AG08395 (cell line): Measurements from ENCODE around the gene CCDC192.
"Not testable (repeated sequence)": the region's sequence is repeated elsewhere in the genome, so short reads cannot be mapped to it uniquely, and the experiment has no call there.

Experiments
- DNase-seq: peaks from one replicate; pipeline ENCODE4 v3.0.0; 2012; ENCODE audit warnings: mixed read lengths, low spot score

CCDC192 gene

GRCh38 chr5:127762412-127762811 lies 59.2 kb downstream of the CCDC192 start:
- DNase-seq, result no peak

- DNase-seq, result no peak
Observed at GRCh38 chr5:127766676-127767335, 63.6 kb downstream of the CCDC192 start.

DNA sequence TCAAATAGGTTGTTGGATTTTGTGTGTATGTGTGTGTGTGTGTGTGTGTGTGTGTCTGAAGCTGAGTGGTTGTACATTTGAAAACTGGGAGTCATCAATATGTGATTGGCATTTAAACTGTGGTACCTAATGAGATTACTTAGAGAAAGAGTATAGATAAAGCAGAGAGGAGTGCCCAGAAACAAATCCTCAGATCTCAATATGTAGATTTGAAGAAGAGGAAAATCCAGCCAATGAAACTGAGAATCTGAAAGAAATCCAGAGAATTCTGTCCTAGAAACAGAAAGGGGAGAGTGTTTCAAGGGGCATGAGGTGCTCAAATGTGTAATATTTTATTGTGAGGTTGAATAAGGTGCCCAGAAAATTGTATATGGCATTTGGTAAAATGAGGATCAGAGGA lies 66.2 kb downstream of the CCDC192 start:
- no peak for DNase-seq

DNA sequence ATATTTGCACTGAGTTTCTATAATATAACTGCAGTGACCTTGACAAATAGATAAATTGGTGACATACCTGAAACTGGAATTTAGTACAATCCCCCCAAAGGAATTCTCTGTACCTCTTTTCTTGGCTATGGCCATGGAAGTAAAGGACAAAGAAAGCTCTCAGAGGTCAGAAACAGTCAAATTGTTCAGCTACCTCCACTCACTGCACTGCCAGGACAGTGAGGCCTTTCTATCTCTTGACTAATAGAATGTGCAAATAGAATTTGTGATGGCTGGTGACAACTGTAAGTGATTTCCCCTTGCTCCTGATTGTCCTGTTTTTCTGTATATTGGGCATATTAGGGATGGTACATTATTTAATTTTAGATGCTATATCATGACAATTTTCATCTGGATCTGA lies 67.1 kb downstream of the CCDC192 start:
- DNase-seq, result no peak

GRCh38 chr5:127772531-127772930 lies 69.3 kb downstream of the CCDC192 start:
- DNase-seq, result no peak

- no peak for DNase-seq
Observed at GRCh38 chr5:127774221-127774620, 71.0 kb downstream of the CCDC192 start.

GRCh38 chr5:127776477-127776876 lies 73.3 kb downstream of the CCDC192 start:
- DNase-seq, result no peak

- no peak for DNase-seq
Observed at GRCh38 chr5:127777957-127778356, 74.8 kb downstream of the CCDC192 start.

GRCh38 chr5:127782450-127782849 lies 79.3 kb downstream of the CCDC192 start:
- not testable (repeated sequence) for DNase-seq

DNA sequence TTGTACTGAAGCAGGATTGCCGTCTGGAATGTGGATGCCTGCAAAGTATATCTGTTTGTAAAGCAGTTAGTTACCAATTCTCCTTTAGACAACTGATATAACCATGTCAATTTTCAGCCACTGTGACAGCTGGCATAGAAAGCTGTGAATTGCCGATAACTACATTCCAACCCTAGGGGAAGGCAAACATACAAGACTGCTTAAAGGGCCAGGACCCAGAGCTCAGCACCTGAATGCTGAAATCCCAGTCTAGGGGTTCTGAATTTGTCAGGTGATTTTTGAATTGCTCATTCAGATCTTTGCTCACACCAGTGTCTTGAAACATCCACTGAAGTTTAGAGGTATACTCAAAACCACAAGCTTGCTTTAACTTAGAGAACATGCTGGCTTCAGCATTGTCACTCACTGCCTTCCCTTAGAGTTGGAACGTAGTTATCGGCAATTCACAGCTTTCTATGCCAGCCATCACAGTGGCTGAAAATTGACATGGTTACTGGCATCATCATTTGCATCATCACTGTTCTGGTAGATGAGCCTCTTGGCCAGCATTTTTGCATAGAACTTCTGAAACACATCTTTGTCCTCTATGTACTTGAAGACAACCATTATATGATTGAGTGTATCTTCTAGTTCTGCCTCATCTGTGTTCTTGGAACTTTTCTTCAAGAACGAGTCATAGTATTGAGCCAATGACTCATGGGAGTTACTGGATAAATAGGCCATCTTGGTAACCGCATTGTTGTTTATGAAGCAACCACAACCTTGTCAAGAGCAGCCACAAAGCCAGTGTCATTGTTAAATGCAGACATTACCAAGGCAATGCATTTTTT lies 82.1 kb downstream of the CCDC192 start:
- peak; percentile 81 for DNase-seq

DNA sequence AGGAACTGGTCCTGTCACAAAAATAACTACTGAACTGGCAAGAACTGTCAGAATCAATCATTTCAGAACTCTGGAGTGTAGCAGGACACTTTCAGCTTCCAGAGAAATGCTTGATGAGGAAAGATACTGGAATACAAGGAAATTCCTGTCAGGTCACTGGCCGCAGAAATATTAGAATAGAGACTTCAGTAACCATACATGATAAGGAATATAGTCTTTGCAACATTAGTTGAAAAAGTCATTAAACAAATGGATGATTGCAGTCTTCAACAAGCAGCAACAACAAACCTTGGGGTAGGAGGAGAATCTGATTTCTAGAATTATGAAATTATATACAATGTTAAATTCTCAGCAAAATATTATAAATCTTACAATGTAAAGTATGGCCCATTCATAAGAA lies 88.2 kb downstream of the CCDC192 start:
- no peak for DNase-seq

- not testable (repeated sequence) for DNase-seq
Observed at GRCh38 chr5:127791908-127792307, 88.7 kb downstream of the CCDC192 start.

DNA sequence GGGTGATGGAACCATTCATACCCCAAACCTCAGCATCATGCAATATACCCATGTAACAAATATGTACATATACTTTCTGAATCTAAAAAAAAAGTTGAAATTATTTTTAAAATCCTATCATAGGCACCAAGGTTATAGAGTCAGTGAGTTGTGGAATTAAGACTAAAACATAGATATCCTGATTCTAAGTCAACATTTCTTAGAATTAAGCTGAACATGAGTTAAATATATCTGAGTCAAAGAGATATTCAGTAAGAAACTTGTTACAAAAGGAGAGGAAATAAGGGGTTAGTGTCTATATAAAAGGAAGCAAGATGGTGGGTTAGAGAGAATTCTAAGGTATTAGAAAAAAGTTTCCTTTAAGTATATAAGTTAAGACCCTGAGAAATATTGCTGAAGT lies 89.9 kb downstream of the CCDC192 start:
- DNase-seq, result no peak

- DNase-seq, result no peak
Observed at GRCh38 chr5:127793879-127794278, 90.7 kb downstream of the CCDC192 start.

DNA sequence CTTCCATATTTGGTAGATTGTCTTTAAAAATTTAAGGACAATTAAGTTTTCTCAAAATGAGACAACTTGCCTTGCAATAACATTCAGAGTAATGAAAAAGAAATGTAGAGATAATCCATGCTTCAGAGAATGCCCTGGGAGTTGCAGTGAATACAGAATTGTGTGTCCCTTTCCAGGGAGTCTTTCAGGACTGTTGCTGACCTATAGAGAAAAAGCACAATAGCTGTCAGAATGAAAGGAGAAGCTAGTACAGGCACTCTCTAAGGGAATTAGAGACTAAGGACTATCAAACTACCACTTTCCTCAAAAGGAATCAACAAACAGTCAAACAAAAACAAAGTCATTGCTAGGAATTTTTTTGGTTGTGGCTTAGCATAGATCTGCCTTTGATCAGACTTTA lies 93.0 kb downstream of the CCDC192 start:
- no peak for DNase-seq

GRCh38 chr5:127799293-127799905 lies 96.2 kb downstream of the CCDC192 start:
- no peak for DNase-seq

- DNase-seq, result peak; percentile 46
Observed at GRCh38 chr5:127801751-127802476, 98.7 kb downstream of the CCDC192 start.

GRCh38 chr5:127802477-127802865 lies 99.3 kb downstream of the CCDC192 start:
- no peak for DNase-seq

- DNase-seq, result no peak
Observed at GRCh38 chr5:127804886-127805426, 101.8 kb downstream of the CCDC192 start.

- DNase-seq, result no peak
Observed at GRCh38 chr5:127805448-127805847, 102.3 kb downstream of the CCDC192 start.

DNA sequence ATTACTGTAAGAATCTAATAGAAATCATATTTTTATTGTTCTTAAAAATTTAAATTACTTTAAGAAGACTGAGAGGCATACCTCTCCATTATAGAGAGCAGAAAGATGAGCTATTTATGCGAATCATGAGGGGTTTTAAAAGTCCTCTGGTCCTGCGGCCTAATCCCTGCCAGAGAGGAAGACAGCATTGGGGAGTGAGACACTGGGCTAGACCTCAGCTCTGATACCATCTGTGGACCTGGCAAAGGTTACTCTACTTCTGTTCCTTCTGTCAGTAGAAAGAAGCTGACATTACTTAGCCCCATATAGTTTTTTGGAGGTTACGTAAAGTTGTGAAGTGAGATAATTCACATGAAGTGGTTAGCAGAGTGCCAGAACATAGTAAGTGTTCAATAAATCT lies 103.6 kb downstream of the CCDC192 start:
- no peak for DNase-seq

DNA sequence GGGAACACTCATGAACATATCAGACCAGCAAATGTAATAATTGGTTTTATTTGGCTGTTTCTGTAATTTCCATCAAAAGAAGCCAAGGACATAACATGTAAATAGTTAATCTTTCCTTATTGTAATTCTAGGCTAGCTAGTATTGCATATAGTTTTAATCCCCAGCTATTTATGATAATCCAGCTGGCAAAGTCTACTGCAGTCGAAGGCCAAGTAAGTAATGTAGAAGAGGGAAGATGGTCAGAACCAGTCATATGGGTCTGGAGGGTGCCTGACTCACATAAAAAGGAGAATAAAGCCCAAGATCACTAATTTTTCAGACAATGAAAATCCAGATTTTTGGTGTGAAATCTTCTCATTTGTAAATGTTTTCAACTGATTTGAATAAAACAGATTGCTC lies 106.3 kb downstream of the CCDC192 start:
- no peak for DNase-seq
